K562 (cell line): Measurements from ENCODE around the gene SUPT3H.

Experiments
- CHD7 ChIP-seq: fragments of 200-600 bp; sonication (generic); IDR thresholded peaks from one replicate; pipeline ENCODE4 v1.6.1; 2012; ENCODE audit warnings: mild to moderate bottlenecking, low read depth, low read length, inconsistent platforms
- CTCF ChIP-seq, 3 experiments: IDR thresholded peaks in 2 of 3; conservative IDR thresholded peaks in 1 of 3; 2 replicates each; pipeline ENCODE4 v1.5.1; 2011 to 2012; ENCODE audit warnings: low read length in 3 of 3, mild to moderate bottlenecking in 3 of 3, control low read depth in 2 of 3, improper control_type of control experiment in 1 of 3, inconsistent platforms in 1 of 3, low read depth in 1 of 3, mixed read lengths in 1 of 3, moderate library complexity in 1 of 3; ENCODE audit not compliant: insufficient read depth in 2 of 3
- EP300 ChIP-seq: IDR thresholded peaks from 2 replicates; pipeline ENCODE4 v1.6.1; 2012; ENCODE audit warnings: low read length, improper control_type of control experiment
- IRF2 ChIP-seq: sonication (generic); formaldehyde crosslinking; IDR thresholded peaks from 2 replicates; pipeline ENCODE4 v1.8.1; 2022; ENCODE audit warnings: mild to moderate bottlenecking, missing genetic modification reagents
- L3MBTL2 ChIP-seq: fragments of 450-650 bp; IDR thresholded peaks from 2 replicates; pipeline ENCODE4 v1.6.1; 2016; ENCODE audit warnings: mild to moderate bottlenecking, moderate library complexity
- MEF2A ChIP-seq: IDR thresholded peaks from 2 replicates; pipeline ENCODE4 v1.6.1; 2011; ENCODE audit warnings: low read depth, mild to moderate bottlenecking, low read length, moderate library complexity; ENCODE audit not compliant: control insufficient read depth
- POLR2AphosphoS2 ChIP-seq: IDR thresholded peaks from 2 replicates; pipeline ENCODE4 v1.6.1; 2012; ENCODE audit warnings: low read length, improper control_type of control experiment
- TAF1 ChIP-seq: IDR thresholded peaks from 2 replicates; pipeline ENCODE4 v1.6.1; 2011; ENCODE audit warnings: mild to moderate bottlenecking, low read length, moderate library complexity; ENCODE audit not compliant: insufficient read depth, control insufficient read depth, severe bottlenecking; ENCODE audit errors: extremely low read depth
- TFAP4 ChIP-seq: sonication (generic); formaldehyde crosslinking; IDR thresholded peaks from 2 replicates; pipeline ENCODE4 v1.8.0; 2022; ENCODE audit warnings: missing genetic modification reagents, mild to moderate bottlenecking, moderate library complexity, borderline replicate concordance
- ZBTB8A ChIP-seq: fragments of 450-650 bp; IDR thresholded peaks from 2 replicates; pipeline ENCODE4 v1.6.1; 2018; ENCODE audit warnings: mild to moderate bottlenecking, moderate library complexity; ENCODE audit not compliant: partially characterized antibody
- ZC3H4 ChIP-seq: sonication (generic); formaldehyde crosslinking; IDR thresholded peaks from 2 replicates; pipeline ENCODE4 v1.9.0; 2021; ENCODE audit warnings: missing genetic modification reagents, borderline replicate concordance
- ZNF121 ChIP-seq: sonication (generic); formaldehyde crosslinking; conservative IDR thresholded peaks from 2 replicates; pipeline ENCODE4 v1.8.0; 2022; ENCODE audit warnings: missing genetic modification reagents
- ZSCAN32 ChIP-seq: fragments of 450-650 bp; formaldehyde crosslinking; IDR thresholded peaks from 2 replicates; pipeline ENCODE4 v1.4.0; 2020; ENCODE audit warnings: mild to moderate bottlenecking, moderate library complexity

DNA sequence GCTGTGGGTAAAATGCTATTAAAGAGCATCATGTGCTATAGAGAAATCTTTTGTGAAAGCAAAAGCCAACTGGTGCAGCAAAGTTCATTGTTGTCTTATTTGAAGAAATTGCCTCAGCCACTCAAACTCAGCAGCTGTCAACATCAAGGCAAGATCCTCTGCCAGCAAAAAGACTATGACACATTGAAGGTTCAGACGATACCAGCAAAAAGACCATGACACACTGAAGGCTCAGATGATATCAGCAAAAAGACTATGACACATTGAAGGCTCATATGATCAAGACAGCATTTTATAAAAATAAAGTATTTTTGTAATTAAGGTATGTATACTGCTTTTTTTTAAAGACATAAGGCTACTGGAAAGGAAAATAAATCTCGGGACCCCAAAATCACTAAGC lies 168.0 kb downstream of the SUPT3H start:
- TF ChIP-seq TAF1: no peak
- TF ChIP-seq L3MBTL2: no peak
- no peak for TF ChIP-seq ZC3H4
- no peak for TF ChIP-seq EP300
- no peak for TF ChIP-seq ZNF121 (CRISPR knock-in tag)
- TF ChIP-seq ZSCAN32 (CRISPR knock-in tag): no peak
- no peak for TF ChIP-seq IRF2 (CRISPR knock-in tag)
- TF ChIP-seq POLR2AphosphoS2: no peak
- TF ChIP-seq MEF2A: no peak
- no peak for TF ChIP-seq ZBTB8A
- TF ChIP-seq CTCF (IDR thresholded peaks at IDR 0.05 in 2 of 3, conservative IDR thresholded peaks at IDR 0.05 in 1 of 3; ENCODE audit: insufficient read depth in 2 of 3, low read depth in 1 of 3, low read length in 3 of 3): no peak
- no peak for TF ChIP-seq CHD7
- TF ChIP-seq TFAP4 (CRISPR knock-in tag): no peak
